Peyer's patch (tissue), 4 donors: ENCODE results near the gene ADAMTS2.

Experiments used
- POLR2A ChIP-seq, 2 donors: fragments of 450-650 bp; IDR thresholded peaks; one replicate each; pipeline ENCODE4 v1.5.1; 2017; ENCODE audit warnings: antibody characterized with exemption in 2 of 2, mild to moderate bottlenecking in 2 of 2, moderate library complexity in 2 of 2
- TF ChIP-seq, protein P1 (sequence below), 6 experiments: fragments of 450-650 bp in 4 of 6; fragments of 200-600 bp in 2 of 6; sonication (generic) in 1 of 6; IDR thresholded peaks; one replicate each; pipeline ENCODE4 v1.5.1; 2017 to 2019; ENCODE audit warnings: antibody characterized with exemption in 6 of 6, mild to moderate bottlenecking in 3 of 6, moderate library complexity in 1 of 6

- TF ChIP-seq, protein P1, sequence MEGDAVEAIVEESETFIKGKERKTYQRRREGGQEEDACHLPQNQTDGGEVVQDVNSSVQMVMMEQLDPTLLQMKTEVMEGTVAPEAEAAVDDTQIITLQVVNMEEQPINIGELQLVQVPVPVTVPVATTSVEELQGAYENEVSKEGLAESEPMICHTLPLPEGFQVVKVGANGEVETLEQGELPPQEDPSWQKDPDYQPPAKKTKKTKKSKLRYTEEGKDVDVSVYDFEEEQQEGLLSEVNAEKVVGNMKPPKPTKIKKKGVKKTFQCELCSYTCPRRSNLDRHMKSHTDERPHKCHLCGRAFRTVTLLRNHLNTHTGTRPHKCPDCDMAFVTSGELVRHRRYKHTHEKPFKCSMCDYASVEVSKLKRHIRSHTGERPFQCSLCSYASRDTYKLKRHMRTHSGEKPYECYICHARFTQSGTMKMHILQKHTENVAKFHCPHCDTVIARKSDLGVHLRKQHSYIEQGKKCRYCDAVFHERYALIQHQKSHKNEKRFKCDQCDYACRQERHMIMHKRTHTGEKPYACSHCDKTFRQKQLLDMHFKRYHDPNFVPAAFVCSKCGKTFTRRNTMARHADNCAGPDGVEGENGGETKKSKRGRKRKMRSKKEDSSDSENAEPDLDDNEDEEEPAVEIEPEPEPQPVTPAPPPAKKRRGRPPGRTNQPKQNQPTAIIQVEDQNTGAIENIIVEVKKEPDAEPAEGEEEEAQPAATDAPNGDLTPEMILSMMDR (IDR thresholded peaks at IDR 0.05), result no peak
- no peak for TF ChIP-seq POLR2A (IDR thresholded peaks at IDR 0.05)
These were observed 124.5 kb downstream of the ADAMTS2 start for GRCh38 chr5:179220716-179221115.
